C4-2B (cell line): Measurements from ENCODE around the gene AMPH.

Experiments used
- CTCF ChIP-seq: fragments of 450-650 bp; conservative IDR thresholded peaks from 2 replicates; pipeline ENCODE4 v1.5.1; 2017; ENCODE audit warnings: mild to moderate bottlenecking
- ZFX ChIP-seq: fragments of 450-650 bp; IDR thresholded peaks from 2 replicates; pipeline ENCODE4 v1.6.1; 2017

GRCh38 chr7:38675494-38676106, 44.4 kb upstream of the AMPH start:
- no peak for TF ChIP-seq CTCF
- TF ChIP-seq ZFX = no peak
